Trophoblast cell (in vitro differentiated cells and primary cell): ENCODE results near the gene WBP4.

Source experiments
- DNase-seq, 2 donors: peaks; one replicate each; pipeline ENCODE4 v3.0.0-alpha.2; 2016
- H2AFZ ChIP-seq: 2 replicates; pipeline ENCODE4 v1.6.1; 2013; ENCODE audit warnings: low read length, moderate library complexity, mild to moderate bottlenecking; ENCODE audit not compliant: insufficient read depth, poor library complexity
- H2AK5ac ChIP-seq: 2 replicates; pipeline ENCODE4 v1.6.1; 2013; ENCODE audit warnings: mild to moderate bottlenecking, low read length
- H2BK120ac ChIP-seq: 2 replicates; pipeline ENCODE4 v1.6.1; 2013; ENCODE audit warnings: low read length, mild to moderate bottlenecking, moderate library complexity; ENCODE audit not compliant: insufficient read depth, poor library complexity
- H2BK12ac ChIP-seq: 2 replicates; pipeline ENCODE4 v1.6.1; 2013; ENCODE audit warnings: mild to moderate bottlenecking, low read length, moderate library complexity
- H2BK5ac ChIP-seq: 2 replicates; pipeline ENCODE4 v1.6.1; 2013; ENCODE audit warnings: low read length, low read depth, moderate library complexity, mild to moderate bottlenecking; ENCODE audit not compliant: poor library complexity
- H3K14ac ChIP-seq: 2 replicates; pipeline ENCODE4 v1.6.1; 2013; ENCODE audit warnings: mild to moderate bottlenecking, low read length
- H3K18ac ChIP-seq: 2 replicates; pipeline ENCODE4 v1.6.1; 2013; ENCODE audit warnings: mild to moderate bottlenecking, low read length
- H3K23ac ChIP-seq: 2 replicates; pipeline ENCODE4 v1.6.1; 2013; ENCODE audit warnings: low read length
- H3K27ac ChIP-seq: 2 replicates; pipeline ENCODE4 v1.5.1; 2013; ENCODE audit warnings: low read depth, mild to moderate bottlenecking, inconsistent platforms, low read length, moderate library complexity
- H3K27me3 ChIP-seq: 2 replicates; pipeline ENCODE4 v1.6.1; 2013; ENCODE audit warnings: inconsistent platforms, mild to moderate bottlenecking, low read length, moderate library complexity; ENCODE audit not compliant: insufficient read depth
- H3K36me3 ChIP-seq, 2 experiments: 1 replicate in 1 of 2; 2 replicates in 1 of 2; pipeline ENCODE4 v1.6.1; 2013; ENCODE audit warnings: low read length in 2 of 2, mild to moderate bottlenecking in 2 of 2, moderate library complexity in 1 of 2; ENCODE audit not compliant: insufficient read depth in 2 of 2, control insufficient read depth in 1 of 2
- H3K4ac ChIP-seq: 2 replicates; pipeline ENCODE4 v1.6.1; 2013; ENCODE audit warnings: low read depth, mild to moderate bottlenecking, low read length, moderate library complexity
- H3K4me1 ChIP-seq, 2 experiments: 1 replicate in 1 of 2; 2 replicates in 1 of 2; pipeline ENCODE4 v1.6.1; 2013; ENCODE audit warnings: low read length in 2 of 2, mild to moderate bottlenecking in 2 of 2, moderate library complexity in 1 of 2; ENCODE audit not compliant: insufficient read depth in 2 of 2, control insufficient read depth in 1 of 2
- H3K4me2 ChIP-seq: 2 replicates; pipeline ENCODE4 v1.6.1; 2013; ENCODE audit warnings: inconsistent platforms, mild to moderate bottlenecking, low read length, moderate library complexity
- H3K4me3 ChIP-seq: 2 replicates; pipeline ENCODE4 v1.5.1; 2013; ENCODE audit warnings: mild to moderate bottlenecking, low read depth, low read length, inconsistent platforms
- H3K79me1 ChIP-seq: one replicate; pipeline ENCODE4 v1.6.1; 2013; ENCODE audit warnings: low read length
- H3K79me2 ChIP-seq: 2 replicates; pipeline ENCODE4 v1.6.1; 2013; ENCODE audit warnings: low read length, mild to moderate bottlenecking; ENCODE audit not compliant: control insufficient read depth, insufficient read depth, poor library complexity
- H3K9ac ChIP-seq: 2 replicates; pipeline ENCODE4 v1.6.1; 2013; ENCODE audit warnings: mild to moderate bottlenecking, low read length
- H3K9me3 ChIP-seq: 2 replicates; pipeline ENCODE4 v1.6.1; 2013; ENCODE audit warnings: low read depth, mild to moderate bottlenecking, control low read depth, inconsistent platforms, low read length; ENCODE audit not compliant: insufficient read depth
- H4K12ac ChIP-seq: 2 replicates; pipeline ENCODE4 v1.6.1; 2013; ENCODE audit warnings: low read depth, mild to moderate bottlenecking, low read length, moderate library complexity
- H4K8ac ChIP-seq: 2 replicates; pipeline ENCODE4 v1.6.1; 2013; ENCODE audit warnings: low read depth, mild to moderate bottlenecking, low read length, moderate library complexity
- H4K91ac ChIP-seq: one replicate; pipeline ENCODE4 v1.6.1; 2013; ENCODE audit warnings: low read depth, mild to moderate bottlenecking, low read length, moderate library complexity
- WGBS: extraction: QIAGEN DNeasy Blood & Tissue Kit; methylation state at CpG from one replicate; pipeline ENCODE4 v1.1.7; 2013; ENCODE audit warnings: missing lambda C conversion rate; ENCODE audit not compliant: insufficient read length, insufficient coverage; ENCODE audit errors: extremely low coverage; 5-methylcytosine and 5-hydroxymethylcytosine counted together

Gene WBP4

DNA sequence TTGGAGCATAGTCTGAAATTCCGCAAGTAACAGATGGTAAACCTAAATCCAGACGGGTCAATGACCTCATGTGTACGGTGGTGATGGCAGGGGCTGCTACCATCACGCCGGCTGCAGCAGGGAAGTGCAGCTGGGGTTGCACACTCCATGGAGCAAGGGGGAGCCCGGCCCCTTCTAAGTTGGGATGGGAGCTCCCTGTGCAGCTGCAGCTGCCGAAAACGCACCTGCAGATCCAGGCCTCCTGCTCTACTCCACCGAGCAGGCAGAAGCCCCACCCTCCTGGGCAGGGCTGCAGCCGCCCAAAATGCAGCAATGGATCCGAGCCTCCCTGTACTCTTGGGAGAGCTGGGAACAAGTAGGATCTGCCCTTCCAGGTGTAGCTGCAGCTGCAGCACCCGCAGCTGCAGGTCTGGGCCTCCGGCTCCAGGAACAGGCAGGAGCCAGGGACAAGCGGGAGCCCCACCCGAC, 45.8 kb downstream of the WBP4 start:
- H3K4me1 ChIP-seq = no peaks in the 10 kb centered on the region
- no peak overlapping the region for H2BK120ac ChIP-seq
- no peaks in the 10 kb centered on the region for H3K79me2 ChIP-seq
- H3K36me3 ChIP-seq = no peaks in the 10 kb centered on the region
- H3K23ac ChIP-seq = no peak overlapping the region
- no peaks in the 10 kb centered on the region for H3K9me3 ChIP-seq
- H3K27me3 ChIP-seq = no peaks in the 10 kb centered on the region
- H4K91ac ChIP-seq = no peak overlapping the region
- no peak overlapping the region for H3K4me2 ChIP-seq
- no peak overlapping the region for H2BK5ac ChIP-seq
- H3K4ac ChIP-seq = no peak overlapping the region
- H2AK5ac ChIP-seq = no peak overlapping the region
- no peak overlapping the region for H2AFZ ChIP-seq
- H3K27ac ChIP-seq = no peak overlapping the region
- H4K12ac ChIP-seq = no peak overlapping the region
- no peak overlapping the region for H3K14ac ChIP-seq
- no peak for DNase-seq
- H3K9ac ChIP-seq = no peak overlapping the region
- H3K18ac ChIP-seq = no peak overlapping the region
- no peak overlapping the region for H3K4me3 ChIP-seq
- H4K8ac ChIP-seq = no peak overlapping the region
- no peaks in the 10 kb centered on the region for H3K79me1 ChIP-seq
- no peak overlapping the region for H2BK12ac ChIP-seq
- WGBS = no CpG with 5 or more reads among the region's 15 CpGs

DNA sequence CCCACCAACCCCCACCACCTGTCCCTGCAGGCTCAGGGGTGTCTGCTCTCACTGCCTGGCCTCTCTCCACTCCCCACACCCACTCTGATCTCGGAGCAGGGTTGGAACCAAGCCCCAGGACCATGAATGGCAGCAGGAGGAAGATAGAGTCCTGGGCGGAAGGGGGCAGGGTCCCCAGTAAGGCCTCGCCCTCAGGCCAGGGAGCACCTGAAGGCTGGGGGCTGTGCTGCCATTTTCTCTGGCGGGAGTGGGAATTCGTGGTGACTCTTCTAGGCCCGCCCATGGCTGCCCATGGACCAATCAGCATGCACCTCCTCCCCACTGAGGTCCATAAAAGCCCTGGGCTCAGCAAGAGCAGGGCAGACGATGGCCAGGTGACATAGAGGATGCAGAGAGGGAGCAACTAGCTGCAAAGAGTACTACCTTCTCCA, 46.3 kb downstream of the WBP4 start:
- Histone ChIP-seq H3K4ac (no peak overlapping the region), H3K14ac (no peak overlapping the region), H2BK120ac (no peak overlapping the region), H3K4me2 (no peak overlapping the region), H3K4me1 (no peaks in the 10 kb centered on the region), H4K8ac (no peak overlapping the region), H3K9ac (no peak overlapping the region), H3K23ac (no peak overlapping the region), H3K4me3 (no peak overlapping the region), H2BK5ac (no peak overlapping the region), H3K18ac (no peak overlapping the region), H3K79me1 (no peaks in the 10 kb centered on the region), H4K12ac (no peak overlapping the region), H3K9me3 (no peaks in the 10 kb centered on the region), H2BK12ac (no peak overlapping the region), H3K27ac (no peak overlapping the region), H4K91ac (no peak overlapping the region), H3K36me3 (no peaks in the 10 kb centered on the region), H3K79me2 (no peaks in the 10 kb centered on the region), H2AK5ac (no peak overlapping the region), H3K27me3 (no peaks in the 10 kb centered on the region), H2AFZ (no peak overlapping the region)
- DNase-seq = no peak
- WGBS = no CpG with 5 or more reads among the region's 7 CpGs

DNA sequence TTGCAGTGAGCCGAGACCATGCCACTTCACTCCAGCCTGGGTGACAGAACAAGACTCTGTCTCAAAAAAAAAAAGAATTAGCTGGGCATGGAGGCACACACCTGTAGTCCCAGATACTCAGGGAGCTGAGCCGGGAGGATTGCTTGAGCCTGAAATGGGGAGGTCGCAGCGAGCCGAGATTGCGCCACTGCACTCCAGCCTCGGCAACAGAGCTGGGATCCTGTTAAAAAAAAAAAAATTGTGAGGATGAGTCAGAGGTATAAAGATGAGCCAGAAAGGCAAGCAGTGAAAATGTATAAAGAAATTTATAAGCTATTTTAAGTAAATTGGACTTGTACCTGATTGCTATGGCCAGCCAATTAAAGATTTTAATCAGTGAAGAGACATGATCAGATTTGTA, 50.1 kb downstream of the WBP4 start:
- Histone ChIP-seq H2BK120ac (no peak overlapping the region), H4K8ac (no peak overlapping the region), H4K91ac (no peak overlapping the region), H3K9me3 (no peaks in the 10 kb centered on the region), H3K9ac (no peak overlapping the region), H3K79me1 (no peaks in the 10 kb centered on the region), H3K36me3 (no peaks in the 10 kb centered on the region), H2BK5ac (no peak overlapping the region), H3K4me1 (no peaks in the 10 kb centered on the region), H3K4me2 (no peak overlapping the region), H2BK12ac (no peak overlapping the region), H3K4ac (no peak overlapping the region), H3K14ac (no peak overlapping the region), H3K4me3 (no peak overlapping the region), H3K27me3 (no peaks in the 10 kb centered on the region), H2AK5ac (no peak overlapping the region), H3K23ac (no peak overlapping the region), H3K27ac (no peak overlapping the region), H3K18ac (no peak overlapping the region), H2AFZ (no peak overlapping the region), H3K79me2 (no peaks in the 10 kb centered on the region), H4K12ac (no peak overlapping the region)
- DNase-seq = no peak
- WGBS = no CpG with 5 or more reads among the region's 7 CpGs

DNA sequence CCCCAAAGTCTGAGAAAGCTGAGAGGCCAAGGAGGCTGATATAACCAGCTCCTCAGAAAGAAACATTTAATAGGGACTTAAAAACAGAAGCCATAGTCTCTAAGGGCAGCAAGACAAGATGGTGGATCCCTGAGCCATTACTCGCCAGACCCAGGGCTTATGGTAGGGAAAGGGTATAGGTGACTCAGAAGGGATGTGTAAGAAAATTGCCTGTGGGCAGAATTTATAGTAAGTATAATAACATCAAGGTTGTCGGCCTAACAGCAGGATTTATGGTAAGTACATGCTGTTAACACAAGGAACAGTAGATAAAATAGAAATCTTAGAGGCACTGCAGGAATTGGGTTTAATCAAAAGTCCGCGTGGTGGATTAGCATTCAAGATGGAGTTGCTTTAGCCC, 56.6 kb downstream of the WBP4 start:
- no peaks in the 10 kb centered on the region for H3K9me3 ChIP-seq

More for the DNA sequence above, 56.6 kb downstream of the WBP4 start:
- H4K12ac ChIP-seq = no peak overlapping the region
- no peak overlapping the region for H3K27ac ChIP-seq
- no peak overlapping the region for H2AK5ac ChIP-seq
- H3K27me3 ChIP-seq = no peaks in the 10 kb centered on the region
- H3K23ac ChIP-seq = no peak overlapping the region
- no peak overlapping the region for H2BK12ac ChIP-seq
- H3K36me3 ChIP-seq = no peaks in the 10 kb centered on the region
- H3K18ac ChIP-seq = no peak overlapping the region
- WGBS = no CpG with 5 or more reads among the region's 4 CpGs
- DNase-seq = no peak
- no peaks in the 10 kb centered on the region for H3K4me1 ChIP-seq
- no peak overlapping the region for H3K4me2 ChIP-seq
- no peak overlapping the region for H3K4ac ChIP-seq
- H3K4me3 ChIP-seq = no peak overlapping the region
- no peaks in the 10 kb centered on the region for H3K79me1 ChIP-seq
- H3K14ac ChIP-seq = no peak overlapping the region
- no peaks in the 10 kb centered on the region for H3K79me2 ChIP-seq
- no peak overlapping the region for H4K8ac ChIP-seq
- H2BK120ac ChIP-seq = no peak overlapping the region
- no peak overlapping the region for H2BK5ac ChIP-seq
- no peak overlapping the region for H3K9ac ChIP-seq
- no peak overlapping the region for H4K91ac ChIP-seq
- no peak overlapping the region for H2AFZ ChIP-seq
